HG02840 (cell line): ENCODE results near the gene MAP6.

Experiments used
- ATAC-seq: cut with Tn5 transposase; IDR thresholded peaks from one replicate; pipeline ENCODE4 v1.9.1; 2021; ENCODE audit warnings: mild to moderate bottlenecking, moderate library complexity, moderate number of reproducible peaks; ENCODE audit not compliant: unreplicated experiment, low FRiP score

Gene MAP6

DNA sequence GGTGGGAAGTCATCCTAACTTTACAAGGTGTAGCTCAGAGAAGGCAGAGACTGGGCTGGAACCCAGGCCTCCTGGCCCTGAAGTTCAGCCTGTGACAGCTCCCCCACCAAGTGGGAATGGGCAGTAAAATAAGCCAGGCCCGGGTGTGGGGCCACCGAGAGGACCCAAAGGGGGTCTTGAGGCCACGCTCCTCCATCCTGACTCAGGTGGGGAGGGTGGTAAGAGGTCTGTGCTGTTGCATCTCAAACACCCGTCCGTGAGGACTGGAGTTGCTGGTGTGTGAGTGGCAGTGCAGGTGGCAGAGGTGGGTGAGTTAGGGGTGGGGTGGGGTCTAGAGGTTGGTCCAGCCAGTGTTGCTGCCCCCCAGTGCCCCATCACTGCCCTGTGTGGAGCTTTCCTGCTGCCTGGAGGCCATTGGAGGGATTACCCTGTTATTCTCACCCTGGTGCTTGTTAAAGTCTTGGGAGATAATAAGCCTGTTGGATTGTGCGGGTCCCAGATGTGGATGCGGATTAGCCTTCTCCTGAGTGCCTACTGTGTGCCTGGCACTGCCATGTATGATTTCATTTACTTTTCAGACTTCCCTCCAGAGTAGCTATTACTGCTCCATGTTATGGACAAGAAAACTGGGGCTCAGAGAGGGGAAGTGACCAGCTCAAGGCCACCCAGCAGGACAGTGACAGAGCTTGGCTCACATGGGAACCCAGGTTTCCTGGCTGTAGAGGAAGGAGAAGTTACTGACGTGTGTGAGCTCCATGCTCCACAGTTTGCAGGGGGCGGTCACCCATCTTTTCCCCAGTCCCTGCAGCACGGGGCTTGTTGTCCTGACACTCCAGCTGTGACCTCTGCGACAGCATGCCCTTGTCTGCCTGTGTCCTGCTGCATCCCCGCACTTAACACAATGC lies 93.9 kb downstream of the MAP6 start:
- ATAC-seq, result no peak

DNA sequence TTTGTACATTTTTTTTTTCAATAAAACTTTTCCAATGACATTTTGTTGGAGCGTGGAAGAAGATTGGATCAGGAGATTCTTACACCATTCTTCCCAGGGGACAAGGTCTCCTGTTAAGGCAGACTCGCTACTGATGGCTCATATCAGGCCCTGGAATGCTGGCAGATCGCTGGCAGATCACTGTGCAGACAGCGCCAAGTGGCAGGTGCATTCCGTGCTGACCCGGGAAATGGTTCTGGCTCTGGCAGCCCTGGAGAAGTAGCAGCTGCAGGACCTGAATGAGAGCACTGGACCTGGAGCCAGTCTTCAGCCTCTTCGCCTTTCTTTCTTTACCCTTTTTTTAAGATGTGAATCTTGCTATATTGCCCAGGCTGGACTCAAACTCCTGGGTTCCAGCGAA lies 96.1 kb downstream of the MAP6 start:
- ATAC-seq, result no peak

DNA sequence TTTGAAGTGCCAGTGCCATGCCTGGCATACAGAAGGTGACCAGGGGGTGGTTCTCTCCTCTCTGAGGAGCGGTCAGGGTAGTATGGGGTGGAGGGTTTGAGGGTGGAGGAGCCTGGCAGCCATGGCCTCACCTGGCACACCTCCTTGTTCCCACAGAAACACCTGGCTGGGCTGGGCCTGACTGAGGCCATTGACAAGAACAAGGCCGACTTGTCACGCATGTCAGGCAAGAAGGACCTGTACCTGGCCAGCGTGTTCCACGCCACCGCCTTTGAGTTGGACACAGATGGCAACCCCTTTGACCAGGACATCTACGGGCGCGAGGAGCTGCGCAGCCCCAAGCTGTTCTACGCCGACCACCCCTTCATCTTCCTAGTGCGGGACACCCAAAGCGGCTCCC lies 97.2 kb downstream of the MAP6 start:
- no peak for ATAC-seq

DNA sequence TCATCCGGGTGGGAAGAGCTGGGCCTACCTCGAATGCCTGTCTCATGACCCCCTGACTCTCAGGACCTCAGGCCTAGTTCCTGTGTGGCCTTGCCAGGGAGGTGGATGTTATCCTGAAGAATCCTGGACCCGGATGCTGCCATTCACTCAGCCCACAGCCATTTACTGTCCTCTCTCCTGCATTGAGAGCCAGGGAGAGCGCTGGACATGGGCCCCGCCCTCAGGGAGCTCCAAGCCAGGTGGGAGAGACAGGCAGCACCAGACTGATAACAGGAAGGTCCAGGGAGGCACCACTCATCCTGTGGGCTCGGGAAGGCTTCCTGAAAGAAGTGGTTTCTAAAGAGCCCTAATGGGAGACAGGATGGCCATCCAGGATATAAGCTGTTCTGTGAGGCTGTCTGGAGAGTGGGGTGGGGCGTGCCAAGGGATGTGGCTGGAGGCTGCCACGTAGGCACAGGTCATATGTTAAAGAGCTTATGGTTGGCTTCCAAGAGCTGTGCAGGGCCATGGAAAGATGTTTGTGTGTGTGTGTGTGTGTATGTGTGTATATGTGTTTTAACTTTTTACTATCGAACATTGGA lies 98.2 kb downstream of the MAP6 start:
- no peak for ATAC-seq

DNA sequence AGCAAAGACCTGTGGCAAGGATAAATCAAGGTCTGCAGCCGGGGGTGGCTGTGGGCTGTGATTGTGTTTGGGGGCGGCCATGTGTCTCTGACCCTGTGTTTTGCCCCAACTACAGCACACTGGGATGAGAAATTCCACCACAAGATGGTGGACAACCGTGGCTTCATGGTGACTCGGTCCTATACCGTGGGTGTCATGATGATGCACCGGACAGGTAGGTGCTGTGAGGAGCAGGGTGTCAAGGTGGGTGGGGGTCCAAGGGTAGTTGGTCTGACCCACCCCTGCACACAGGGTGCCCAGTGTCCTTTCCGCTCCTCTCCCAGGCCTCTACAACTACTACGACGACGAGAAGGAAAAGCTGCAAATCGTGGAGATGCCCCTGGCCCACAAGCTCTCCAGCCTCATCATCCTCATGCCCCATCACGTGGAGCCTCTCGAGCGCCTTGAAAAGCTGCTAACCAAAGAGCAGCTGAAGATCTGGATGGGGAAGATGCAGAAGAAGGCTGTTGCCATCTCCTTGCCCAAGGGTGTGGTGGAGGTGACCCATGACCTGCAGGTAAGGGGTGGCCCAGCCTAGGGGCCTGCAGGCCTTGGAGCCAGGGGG lies 100.1 kb downstream of the MAP6 start:
- ATAC-seq, result no peak

DNA sequence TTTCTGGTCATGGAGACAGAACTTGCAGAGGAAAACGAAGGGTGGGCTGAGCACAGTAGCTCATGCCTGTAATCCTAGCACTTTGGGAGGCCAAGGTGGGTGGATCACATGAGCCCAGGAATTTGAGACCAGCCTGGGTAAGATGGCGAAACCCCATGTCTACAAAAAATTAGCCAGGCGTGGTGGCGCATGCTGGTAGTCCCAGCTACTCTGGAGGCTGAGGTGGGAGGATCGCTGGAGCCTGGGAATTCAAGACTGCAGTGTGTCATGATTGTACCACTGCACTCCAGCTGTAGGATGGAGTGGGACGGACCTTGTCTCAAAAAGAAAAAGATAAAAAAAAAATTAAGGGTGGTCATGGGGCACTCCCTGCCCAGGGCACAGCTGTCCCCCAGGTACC lies 100.9 kb downstream of the MAP6 start:
- ATAC-seq, result no peak

DNA sequence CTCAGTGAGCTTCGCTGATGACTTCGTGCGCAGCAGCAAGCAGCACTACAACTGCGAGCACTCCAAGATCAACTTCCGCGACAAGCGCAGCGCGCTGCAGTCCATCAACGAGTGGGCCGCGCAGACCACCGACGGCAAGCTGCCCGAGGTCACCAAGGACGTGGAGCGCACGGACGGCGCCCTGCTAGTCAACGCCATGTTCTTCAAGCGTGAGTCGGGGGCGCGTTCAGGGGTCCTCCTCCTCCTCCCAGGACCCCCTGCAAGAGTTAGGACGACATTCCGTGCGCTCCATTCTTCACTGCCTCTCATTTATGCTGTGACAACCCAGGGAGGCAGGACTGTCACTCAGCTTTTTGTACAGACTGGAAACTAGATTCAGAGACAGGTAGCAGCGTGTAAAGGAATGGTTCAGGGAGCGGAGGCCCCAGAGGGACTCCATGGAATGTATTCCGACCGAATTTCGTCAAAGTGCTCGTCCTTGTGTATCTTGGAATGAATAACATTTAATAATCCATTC lies 102.0 kb downstream of the MAP6 start:
- no peak for ATAC-seq

DNA sequence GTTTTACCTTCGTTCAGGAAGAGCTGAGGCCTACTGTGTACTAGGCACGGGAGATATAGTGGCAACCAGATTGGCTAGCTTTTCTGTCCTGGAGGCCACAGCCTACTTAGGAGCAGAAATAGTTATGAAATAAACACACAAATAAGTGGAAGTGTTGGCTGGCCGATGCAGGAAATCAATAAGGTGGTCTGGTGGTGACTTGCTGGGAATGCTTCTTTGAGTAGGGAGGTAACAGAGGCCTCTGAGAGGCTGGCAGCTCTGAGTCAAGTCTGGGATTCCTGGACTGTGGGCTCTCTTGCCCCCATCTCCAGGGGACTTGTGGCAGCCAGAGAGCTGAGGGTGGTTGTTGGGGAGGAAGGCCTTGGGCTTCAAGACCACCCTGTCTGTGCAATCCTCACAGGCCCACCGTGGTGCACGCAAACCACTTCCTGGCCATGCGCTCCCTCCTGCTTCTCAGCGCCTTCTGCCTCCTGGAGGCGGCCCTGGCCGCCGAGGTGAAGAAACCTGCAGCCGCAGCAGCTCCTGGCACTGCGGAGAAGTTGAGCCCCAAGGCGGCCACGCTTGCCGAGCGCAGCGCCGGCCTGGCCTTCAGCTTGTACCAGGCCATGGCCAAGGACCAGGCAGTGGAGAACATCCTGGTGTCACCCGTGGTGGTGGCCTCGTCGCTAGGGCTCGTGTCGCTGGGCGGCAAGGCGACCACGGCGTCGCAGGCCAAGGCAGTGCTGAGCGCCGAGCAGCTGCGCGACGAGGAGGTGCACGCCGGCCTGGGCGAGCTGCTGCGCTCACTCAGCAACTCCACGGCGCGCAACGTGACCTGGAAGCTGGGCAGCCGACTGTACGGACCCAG lies 102.7 kb downstream of the MAP6 start:
- no peak for ATAC-seq

DNA sequence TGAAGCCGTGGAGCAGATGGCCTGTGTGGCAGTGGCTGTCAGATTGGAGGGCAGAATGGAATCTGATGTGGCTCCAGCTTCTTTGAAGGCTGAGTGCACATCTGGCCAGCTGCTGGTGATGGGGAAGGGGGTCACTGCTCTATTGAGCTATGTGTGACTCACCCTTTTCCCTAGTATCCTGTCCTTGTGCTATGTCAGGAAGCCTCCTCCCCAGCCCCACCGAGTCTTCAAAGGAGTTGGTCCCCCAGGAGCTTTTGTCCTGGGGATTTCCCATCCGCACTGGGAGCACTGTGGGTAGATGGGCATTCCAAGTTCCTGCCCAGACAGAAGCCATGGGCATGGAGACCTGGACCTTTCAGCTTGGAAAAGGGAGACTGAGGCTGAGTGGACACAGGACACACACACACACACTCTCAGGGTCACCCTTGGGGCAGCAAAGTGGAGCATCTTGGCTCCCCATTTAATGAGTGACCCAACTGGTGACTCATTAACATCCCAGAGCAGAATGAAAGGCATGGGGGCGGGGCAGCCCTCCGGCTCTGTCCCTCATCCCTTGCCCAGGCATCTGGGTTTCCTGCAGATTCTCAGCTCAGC lies 103.5 kb downstream of the MAP6 start:
- no peak for ATAC-seq

DNA sequence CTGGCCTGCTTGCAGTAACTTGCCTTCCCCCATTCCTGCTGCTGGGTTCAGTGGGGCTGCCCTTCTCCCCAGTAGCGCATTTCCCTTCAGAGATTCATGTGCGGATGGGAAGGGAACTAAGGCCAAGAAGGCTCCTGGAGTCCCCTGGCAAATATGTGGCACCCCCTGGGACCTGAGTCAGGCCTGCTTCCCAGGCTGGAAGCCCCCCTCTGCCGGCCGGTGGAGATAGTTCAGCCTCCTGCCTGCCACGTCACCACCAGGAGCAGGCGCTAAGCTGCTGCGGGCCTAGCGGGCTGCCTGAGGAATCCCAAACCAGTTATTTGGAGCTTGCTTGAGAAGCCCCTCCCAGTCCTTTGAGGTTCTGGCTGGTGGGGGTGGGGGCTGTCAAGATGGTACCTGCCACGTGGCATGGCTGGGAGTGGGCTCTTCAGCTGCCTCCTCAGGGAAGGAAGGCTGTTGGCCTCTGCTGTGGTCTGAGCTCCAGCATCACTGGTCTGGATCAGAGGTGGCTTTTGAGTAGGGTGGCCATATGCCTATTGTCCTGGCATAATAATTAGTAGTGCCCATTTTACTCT lies 104.8 kb downstream of the MAP6 start:
- ATAC-seq, result no peak

DNA sequence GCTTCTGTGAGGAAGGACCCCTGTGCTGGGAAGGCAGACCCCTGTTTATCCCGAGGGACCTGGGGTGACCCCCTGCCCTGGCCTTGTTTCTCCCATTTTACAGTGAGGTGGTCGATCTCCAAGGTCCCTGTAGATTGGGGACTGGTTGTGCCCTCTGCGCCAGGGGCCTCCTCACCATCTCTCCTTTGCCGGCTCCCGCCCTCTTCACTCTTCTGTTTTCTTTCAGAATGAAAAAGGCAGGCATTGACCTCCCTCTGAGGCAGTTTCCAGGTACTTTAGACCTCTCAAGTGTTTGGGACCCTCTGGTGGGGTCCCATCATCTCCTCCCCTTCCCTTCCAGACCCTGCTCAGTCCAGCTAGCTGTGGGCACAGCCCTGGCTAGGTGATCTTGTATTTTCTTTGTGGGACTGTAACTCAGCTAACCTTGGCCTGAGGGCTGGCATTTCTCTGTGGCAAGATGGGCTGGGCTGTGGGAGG lies 105.3 kb downstream of the MAP6 start:
- ATAC-seq, result no peak

DNA sequence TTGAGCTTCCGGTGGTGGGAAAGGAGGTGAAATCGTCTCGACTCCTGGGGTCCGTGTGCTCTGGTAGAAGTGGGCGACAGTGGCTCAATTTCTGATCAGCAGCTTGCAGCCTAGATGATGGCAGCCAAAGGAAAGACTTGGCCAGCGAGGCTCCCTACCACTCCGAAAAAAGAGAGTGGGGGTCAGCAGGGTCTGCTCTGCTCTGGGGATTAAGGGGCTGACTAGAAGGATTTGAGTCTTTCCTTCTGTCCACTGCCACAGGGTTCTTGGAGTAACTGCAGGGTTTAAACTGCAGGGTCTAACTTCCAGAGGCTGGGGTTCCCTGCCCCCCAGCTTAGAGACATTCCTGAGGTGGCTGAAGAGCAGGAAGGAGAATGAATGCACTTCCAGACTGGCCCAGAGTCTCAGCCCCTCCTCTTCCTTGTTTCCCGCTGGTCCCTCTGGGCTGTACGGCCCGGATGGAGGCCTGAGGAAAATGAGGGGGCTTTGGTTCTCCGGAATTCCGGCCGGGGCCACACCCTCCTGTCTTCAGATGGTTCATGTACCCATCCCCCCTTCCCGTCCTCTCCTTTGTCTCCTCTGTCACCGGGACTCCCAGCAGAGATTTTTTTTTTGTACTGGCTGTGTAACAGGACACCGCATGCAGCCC lies 105.9 kb downstream of the MAP6 start:
- ATAC-seq, result no peak

DNA sequence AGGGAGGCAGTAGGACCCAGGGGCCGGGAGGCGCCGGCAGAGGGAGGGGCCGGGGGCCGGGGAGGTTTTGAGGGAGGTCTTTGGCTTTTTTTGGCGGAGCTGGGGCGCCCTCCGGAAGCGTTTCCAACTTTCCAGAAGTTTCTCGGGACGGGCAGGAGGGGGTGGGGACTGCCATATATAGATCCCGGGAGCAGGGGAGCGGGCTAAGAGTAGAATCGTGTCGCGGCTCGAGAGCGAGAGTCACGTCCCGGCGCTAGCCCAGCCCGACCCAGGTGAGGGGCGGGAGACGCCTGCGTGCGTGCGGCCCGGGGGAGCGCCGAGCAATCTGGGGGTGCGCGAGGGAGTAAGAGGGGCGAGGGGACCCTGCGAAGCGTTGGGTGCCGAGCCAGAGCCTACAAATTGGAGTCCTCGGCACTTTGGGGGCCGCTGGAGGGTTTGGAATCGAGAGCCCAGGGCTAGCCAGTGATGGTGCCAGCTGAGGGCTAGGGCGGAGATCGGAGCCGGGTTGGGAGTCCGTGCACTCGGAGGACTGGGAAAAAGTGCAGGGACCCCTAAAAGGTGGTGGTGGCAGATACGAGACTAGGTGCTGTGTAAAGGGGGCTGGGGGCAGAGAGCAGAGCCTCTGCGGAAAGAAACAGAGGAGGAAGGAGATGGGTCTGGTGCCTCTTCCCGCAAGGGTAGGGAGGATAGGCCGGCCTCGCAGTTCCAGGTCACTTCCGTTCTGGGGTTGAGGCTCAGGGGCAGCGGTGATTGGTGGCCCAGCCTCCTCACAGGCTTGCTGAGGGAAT lies 106.6 kb downstream of the MAP6 start, which contains the start of gene SERPINH1:
TSS of gene SERPINH1 (plus strand) at position 206 of the 788 bp plus-strand sequence. CDS start 4,097 bp downstream, outside the sequence.
- ATAC-seq, result peak; percentile 63

DNA sequence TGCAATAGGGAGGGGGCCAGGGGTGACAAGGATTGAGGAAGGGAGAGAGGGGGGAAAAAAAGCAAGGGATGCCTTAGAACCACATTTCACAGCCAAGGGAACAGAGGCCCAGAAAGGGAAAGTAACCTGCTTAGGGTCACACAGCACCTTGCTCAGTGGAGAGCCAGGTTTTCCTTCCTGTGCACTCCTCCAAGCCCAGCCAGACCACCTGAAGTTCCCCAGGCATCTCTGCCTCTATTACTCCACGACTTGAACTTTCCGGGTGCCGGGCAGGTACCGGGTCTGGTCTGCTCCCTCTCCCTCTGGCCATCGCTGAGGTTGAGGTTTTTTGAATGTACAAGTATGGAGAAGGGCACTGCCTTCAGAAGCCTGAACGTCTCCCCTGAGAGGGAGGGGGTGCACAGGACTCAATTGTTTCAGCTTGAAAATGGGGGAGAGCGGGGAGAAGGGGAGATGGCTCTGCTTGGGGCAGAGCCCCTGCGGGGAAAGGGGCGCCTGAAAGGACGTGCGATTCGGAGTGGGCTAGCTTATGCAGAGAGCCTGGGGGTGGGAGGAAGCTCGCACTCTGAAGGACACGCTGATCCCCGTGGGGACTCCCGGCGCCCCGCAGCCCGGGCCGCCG lies 107.3 kb downstream of the MAP6 start:
- no peak for ATAC-seq

DNA sequence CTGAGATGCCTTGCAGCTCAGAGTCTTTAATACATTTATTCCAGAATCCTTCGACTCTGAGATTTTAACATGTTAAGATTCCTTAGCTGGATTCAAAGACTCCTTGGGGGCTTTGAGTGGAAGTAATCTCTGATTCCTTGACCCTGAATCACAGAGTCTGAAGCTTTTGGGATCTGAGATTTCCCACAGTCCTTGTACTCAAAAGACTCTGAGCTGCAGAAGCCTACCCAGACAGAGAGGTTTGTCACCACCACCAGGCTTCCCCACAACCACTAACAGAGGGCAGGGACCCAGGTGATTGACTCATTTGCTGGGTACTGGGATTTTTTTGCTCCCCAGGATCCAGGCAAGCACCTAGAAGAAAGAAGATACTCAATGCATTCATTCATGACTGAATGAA lies 108.2 kb downstream of the MAP6 start:
- ATAC-seq, result no peak

DNA sequence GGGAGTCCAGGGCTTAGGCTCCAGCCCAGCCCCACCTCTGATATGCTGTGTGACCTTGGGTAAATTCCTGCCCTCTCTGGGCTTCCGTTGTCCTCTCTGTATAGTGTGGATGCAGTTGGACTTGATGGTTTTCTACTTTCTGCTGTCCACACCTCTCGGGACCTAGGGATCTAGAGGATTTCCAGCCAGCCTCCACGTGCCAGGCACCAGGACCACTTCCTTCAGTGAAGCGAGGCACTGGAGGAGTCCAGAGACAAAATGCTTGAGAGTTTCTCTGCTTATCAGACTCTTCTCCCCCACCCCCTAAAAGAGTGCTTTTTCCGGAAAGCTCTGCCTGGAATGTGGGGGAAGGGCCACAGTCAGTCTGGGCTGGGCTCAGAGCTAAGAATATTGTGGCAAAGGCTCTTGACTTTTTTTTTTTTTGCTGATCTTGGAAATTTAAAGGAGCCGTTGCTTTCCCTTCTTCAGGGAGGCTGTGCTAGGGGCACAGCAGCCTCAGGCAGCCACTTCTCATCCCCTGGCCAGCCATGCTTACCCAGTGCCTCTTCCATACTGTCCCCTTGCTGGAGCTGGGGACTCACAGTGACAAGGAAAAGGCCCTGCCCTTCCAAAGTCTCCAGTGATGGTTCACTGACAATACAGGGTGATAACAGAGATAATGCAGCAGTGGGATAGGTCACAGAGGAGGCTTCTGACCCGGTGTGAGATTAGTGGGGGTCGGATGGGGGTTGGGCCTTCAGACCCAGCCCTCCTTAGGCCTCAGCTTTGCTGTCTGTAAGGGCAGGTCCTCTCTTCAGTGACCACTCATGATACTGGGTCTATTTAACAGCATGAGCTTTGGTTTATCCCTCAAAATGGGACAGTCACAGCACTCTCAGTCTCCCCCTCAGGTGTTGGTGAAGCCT lies 109.6 kb downstream of the MAP6 start:
- no peak for ATAC-seq
